ENCODE measurements around the gene NHEJ1. TPM values are rescaled to one million over a fixed set of nuclear protein-coding genes. Genes with fewer than 3 reads are reported as not detected.

NHEJ1 gene
- total RNA-seq, 2 experiments from 2014 or later, result 19.1 to 23.1 TPM

DNA sequence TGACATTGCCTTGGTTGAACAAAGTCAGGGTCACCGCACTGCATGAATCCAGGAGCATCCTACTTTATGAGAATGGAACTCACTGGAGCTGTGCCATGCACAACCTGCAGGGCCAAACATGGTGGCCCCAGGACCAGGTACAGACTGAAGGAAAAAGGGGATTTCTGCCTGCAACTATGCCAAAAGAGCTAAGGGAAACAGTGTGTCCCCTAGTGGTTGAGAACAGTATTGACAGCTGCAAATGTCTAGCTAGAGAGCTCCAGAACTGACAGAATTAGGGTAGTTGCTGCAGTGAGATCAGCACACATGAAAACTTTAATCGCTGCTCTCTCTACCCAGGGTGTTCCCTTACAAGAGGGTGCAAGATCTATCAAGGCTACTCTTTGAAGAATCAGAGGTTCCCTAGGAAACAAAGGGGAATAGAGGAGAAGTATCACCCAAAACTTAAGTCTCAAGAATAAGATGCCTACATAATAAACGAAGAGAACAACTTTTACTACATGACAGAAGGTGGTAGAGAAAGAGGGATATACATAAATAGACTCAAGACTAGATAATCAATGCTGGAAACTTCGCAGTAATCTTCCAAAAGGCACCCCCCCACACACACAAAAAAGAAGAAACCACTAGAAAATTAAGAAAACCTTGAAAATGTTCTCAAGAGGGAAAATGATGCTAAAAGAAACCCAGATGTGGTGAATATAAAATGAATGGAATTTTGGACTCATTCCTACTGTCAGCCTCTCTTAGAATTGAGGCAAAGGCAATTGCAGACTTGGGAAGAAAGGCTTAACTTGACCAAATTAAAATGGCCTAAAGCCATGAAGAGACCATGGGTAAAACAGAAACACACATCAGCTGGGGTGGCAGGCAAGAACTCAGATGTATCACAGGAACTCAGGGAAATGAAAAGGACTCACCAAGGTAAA, 56.2 kb downstream of the NHEJ1 start:
- ChIA-PET CTCF (interaction anchor here (0.6 to 3.0 kb wide), 36 partner anchors 8 to 426 kb away, joined by 3 to 45 read pairs (median 6); no protein-coding TSS in a partner anchor), POLR2A (no interaction called here)
- DNase-seq (peak; percentile 29), ATAC-seq (peak; percentile 58)
- Mint-ChIP-seq H3K9me3 (ENCODE audit: insufficient read depth) (no peaks in the 10 kb centered on the region), H3K27me3 (ENCODE audit: low read depth) (no peaks in the 10 kb centered on the region), H3K36me3 (ENCODE audit: low read depth) (no peaks in the 10 kb centered on the region), H3K4me3 (no peak overlapping the region), H3K4me1 (ENCODE audit: low read depth) (peaks cover 18% of the 10 kb centered on the region), H3K27ac (no peak overlapping the region)

DNA sequence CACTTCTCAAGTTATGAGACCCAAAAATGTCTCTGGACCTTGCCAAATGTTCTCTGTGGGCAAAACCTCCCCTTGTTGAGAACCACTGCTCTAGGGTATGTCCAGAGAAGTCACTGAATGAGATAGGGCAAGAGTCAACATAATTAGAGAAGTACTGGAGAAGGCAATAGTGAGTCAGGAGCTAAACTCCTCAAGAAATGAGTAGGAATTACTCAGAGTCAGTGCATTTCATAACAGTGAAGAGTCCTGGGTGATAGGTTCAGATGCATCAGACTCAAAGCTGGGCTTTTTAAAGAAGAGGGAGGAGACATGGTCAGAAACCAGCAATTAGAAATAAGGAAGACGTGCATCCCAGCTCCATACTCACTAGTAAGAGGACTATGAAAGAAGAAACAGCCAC, 61.3 kb downstream of the NHEJ1 start:
- peaks cover 2% of the 10 kb centered on the region for H3K4me1 Mint-ChIP-seq (ENCODE audit: low read depth)
- no peak overlapping the region for H3K27ac Mint-ChIP-seq
- H3K27me3 Mint-ChIP-seq (ENCODE audit: low read depth), result no peaks in the 10 kb centered on the region
- ChIA-PET POLR2A (no interaction called here), CTCF (interaction anchor here (1.0 to 1.2 kb wide), 2 partner anchors 13 to 31 kb away, joined by 3 read pairs; no protein-coding TSS in a partner anchor)
- no peaks in the 10 kb centered on the region for H3K9me3 Mint-ChIP-seq (ENCODE audit: insufficient read depth)
- ATAC-seq (no peak), DNase-seq (no peak)
- no peaks in the 10 kb centered on the region for H3K36me3 Mint-ChIP-seq (ENCODE audit: low read depth)
- H3K4me3 Mint-ChIP-seq, result no peak overlapping the region

GRCh38 chr2:219095406-219095935, 65.1 kb downstream of the NHEJ1 start:
- CTCF ChIA-PET, result interaction anchor here (0.9 to 2.3 kb wide), 4 partner anchors 8 to 66 kb away, joined by 3 to 10 read pairs (median 4); no protein-coding TSS in a partner anchor
- Mint-ChIP-seq H3K36me3 (ENCODE audit: low read depth) (no peaks in the 10 kb centered on the region), H3K9me3 (ENCODE audit: insufficient read depth) (no peaks in the 10 kb centered on the region), H3K4me1 (ENCODE audit: low read depth) (no peaks in the 10 kb centered on the region), H3K27ac (no peak overlapping the region), H3K4me3 (no peak overlapping the region), H3K27me3 (ENCODE audit: low read depth) (no peaks in the 10 kb centered on the region)
- no peak for DNase-seq
- POLR2A ChIA-PET, result no interaction called here
- ATAC-seq, result no peak

DNA sequence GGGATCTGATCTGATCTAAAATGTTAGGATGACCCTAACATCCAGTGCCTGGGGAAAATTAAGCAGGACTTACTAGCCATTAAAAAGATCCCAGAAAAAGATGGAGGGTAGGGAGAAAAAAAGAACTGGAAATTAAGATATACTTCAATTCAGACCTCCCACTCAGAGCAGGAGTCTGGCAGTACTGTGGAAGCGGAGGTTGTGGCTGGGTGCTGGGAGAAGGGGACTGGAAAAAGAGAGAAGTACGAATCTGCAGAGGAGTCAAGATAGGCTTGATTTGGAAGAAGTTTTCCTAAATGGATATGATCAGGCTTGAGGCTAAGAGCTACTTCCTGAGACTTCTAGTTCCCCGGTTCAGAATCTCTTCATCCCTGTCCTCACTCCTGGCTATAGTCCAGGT, 66.4 kb downstream of the NHEJ1 start:
- Mint-ChIP-seq H3K9me3 (ENCODE audit: insufficient read depth) (no peaks in the 10 kb centered on the region), H3K4me3 (no peak overlapping the region), H3K27ac (no peak overlapping the region), H3K4me1 (ENCODE audit: low read depth) (no peaks in the 10 kb centered on the region), H3K27me3 (ENCODE audit: low read depth) (no peaks in the 10 kb centered on the region), H3K36me3 (ENCODE audit: low read depth) (peaks cover 2% of the 10 kb centered on the region)
- ATAC-seq, result no peak
- POLR2A ChIA-PET, result no interaction called here
- CTCF ChIA-PET, result interaction anchor here (2.3 kb wide), 1 partner anchor 10 kb away, joined by 10 read pairs; no protein-coding TSS in a partner anchor
- DNase-seq, result no peak

DNA sequence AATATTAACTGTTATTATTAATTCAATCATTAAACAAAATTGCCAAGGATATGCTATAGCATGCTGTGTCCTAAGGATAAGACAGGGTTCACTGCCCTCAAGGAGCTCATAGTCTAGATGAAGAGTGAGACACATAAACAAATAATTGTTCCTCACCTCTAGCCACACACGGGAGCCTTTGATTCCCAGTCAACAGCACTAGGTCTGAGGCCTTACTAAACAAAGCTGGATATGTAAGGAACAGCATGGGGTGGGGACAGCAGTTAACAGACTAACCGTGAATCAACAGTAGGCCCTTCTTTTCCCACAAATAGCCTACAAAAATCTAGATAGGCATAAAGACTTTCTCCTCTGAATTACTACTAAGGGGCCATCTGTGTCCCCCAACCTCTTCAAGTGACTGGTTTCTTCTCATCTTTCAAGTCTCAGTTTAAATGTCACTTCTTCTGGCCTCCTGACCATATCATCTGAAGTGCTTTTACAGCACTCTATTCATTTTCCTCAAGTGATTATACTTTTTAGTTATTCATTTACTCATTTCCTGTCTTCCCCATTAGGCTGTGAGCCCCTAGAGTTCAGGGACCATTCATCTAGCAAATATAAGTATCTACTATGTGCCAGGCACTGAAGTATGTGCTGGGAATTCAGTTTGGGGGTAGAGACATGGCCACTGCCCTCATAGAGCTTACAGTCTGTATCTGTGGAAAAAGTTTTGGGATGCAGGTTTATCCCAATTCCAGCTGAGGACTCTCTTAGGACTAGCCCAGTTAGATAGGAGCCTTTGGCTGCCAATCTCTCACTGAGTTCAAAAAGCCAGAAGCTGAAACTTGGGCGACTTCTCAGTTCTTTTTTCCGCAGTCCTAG, 69.9 kb downstream of the NHEJ1 start:
- DNase-seq (no peak), ATAC-seq (no peak)
- peaks cover 2% of the 10 kb centered on the region for H3K36me3 Mint-ChIP-seq (ENCODE audit: low read depth)
- no peak overlapping the region for H3K4me3 Mint-ChIP-seq
- ChIA-PET POLR2A (no interaction called here), CTCF (interaction anchor here (1.1 to 3.2 kb wide), 4 partner anchors 13 to 32 kb away, joined by 3 to 17 read pairs (median 5); no protein-coding TSS in a partner anchor)
- no peaks in the 10 kb centered on the region for H3K27me3 Mint-ChIP-seq (ENCODE audit: low read depth)
- no peak overlapping the region for H3K27ac Mint-ChIP-seq
- H3K4me1 Mint-ChIP-seq (ENCODE audit: low read depth), result peaks cover 7% of the 10 kb centered on the region
- no peaks in the 10 kb centered on the region for H3K9me3 Mint-ChIP-seq (ENCODE audit: insufficient read depth)

DNA sequence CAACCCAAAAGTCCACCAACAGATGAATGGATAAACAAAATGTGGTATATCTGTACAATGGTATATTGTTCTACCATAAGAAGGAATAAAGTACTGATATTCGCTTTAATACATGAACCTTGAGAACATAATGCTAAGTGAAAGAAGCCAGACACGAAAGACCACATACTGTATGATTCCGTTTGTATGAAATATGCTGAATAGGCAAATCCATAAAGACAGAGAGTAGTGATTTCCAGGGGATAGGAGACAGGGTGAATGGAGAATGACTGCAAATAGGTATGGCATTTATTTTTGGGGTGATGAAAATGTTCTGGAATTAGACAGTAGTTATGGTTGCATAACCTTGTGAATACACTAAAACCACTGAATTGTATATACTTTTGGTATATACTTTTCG, 71.3 kb downstream of the NHEJ1 start:
- Mint-ChIP-seq H3K9me3 (ENCODE audit: insufficient read depth) (no peaks in the 10 kb centered on the region), H3K4me1 (ENCODE audit: low read depth) (peaks cover 19% of the 10 kb centered on the region), H3K27me3 (ENCODE audit: low read depth) (no peaks in the 10 kb centered on the region), H3K4me3 (no peak overlapping the region), H3K27ac (no peak overlapping the region), H3K36me3 (ENCODE audit: low read depth) (peaks cover 2% of the 10 kb centered on the region)
- ChIA-PET CTCF (interaction anchor here (1.4 kb wide), 1 partner anchor 15 kb away, joined by 3 read pairs; no protein-coding TSS in a partner anchor), POLR2A (no interaction called here)
- DNase-seq, result no peak
- no peak for ATAC-seq

DNA sequence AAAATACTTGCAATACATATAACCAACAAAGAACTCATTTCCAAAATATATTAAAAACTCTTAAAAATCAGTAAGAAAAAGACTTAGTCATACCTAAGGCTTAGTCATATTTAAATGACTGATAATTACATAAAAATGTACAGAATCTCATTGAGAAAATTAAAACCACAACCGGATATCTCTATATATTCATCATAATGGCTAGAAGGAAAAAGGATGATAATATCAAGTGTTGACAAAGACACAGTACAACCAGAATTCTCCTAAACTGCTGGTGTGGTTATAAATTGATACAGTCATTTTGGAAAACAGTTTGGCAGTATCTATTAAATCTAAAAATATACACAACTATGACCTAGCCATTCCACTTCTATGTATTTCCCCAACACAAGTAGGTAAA, 72.8 kb downstream of the NHEJ1 start:
- no peak overlapping the region for H3K27ac Mint-ChIP-seq
- H3K27me3 Mint-ChIP-seq (ENCODE audit: low read depth), result no peaks in the 10 kb centered on the region
- POLR2A ChIA-PET, result no interaction called here
- no peak overlapping the region for H3K4me3 Mint-ChIP-seq
- CTCF ChIA-PET, result interaction anchor here (1.0 to 1.9 kb wide), 3 partner anchors 14 to 346 kb away, joined by 3 to 9 read pairs (median 3); no protein-coding TSS in a partner anchor
- H3K9me3 Mint-ChIP-seq (ENCODE audit: insufficient read depth), result no peaks in the 10 kb centered on the region
- no peak for DNase-seq
- ATAC-seq, result no peak
- peaks cover 2% of the 10 kb centered on the region for H3K36me3 Mint-ChIP-seq (ENCODE audit: low read depth)
- peaks cover 19% of the 10 kb centered on the region for H3K4me1 Mint-ChIP-seq (ENCODE audit: low read depth)

GRCh38 chr2:219087361-219087760, 73.3 kb downstream of the NHEJ1 start:
- no peak for DNase-seq
- Mint-ChIP-seq H3K4me1 (ENCODE audit: low read depth) (peaks cover 19% of the 10 kb centered on the region), H3K27me3 (ENCODE audit: low read depth) (no peaks in the 10 kb centered on the region), H3K9me3 (ENCODE audit: insufficient read depth) (no peaks in the 10 kb centered on the region), H3K36me3 (ENCODE audit: low read depth) (peaks cover 2% of the 10 kb centered on the region), H3K27ac (no peak overlapping the region), H3K4me3 (no peak overlapping the region)
- POLR2A ChIA-PET, result interaction anchor here (0.6 kb wide), 1 partner anchor 36 kb away, joined by 3 read pairs; no protein-coding TSS in a partner anchor
- CTCF ChIA-PET, result interaction anchor here (1.1 to 1.9 kb wide), 2 partner anchors 16 to 72 kb away, joined by 3 to 9 read pairs; no protein-coding TSS in a partner anchor
- no peak for ATAC-seq

DNA sequence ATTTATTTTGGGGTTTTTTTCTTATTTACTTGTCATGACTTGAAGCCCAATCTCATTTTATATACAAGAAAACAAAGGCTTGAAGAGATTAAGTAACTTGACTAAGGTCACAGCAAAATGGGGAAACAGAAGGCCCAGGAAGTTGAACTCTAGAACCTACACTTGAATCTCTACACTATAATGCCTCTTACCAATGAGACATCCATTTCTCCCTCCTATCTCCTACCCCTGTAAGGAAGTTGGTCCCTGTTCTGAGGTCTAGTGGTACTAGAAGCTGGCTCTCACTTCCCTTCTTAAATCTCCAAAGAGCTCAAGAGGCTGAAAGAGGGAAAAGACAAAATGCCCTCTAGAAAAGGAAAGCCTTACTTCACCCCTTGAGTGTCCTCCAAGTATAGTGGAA, 74.4 kb downstream of the NHEJ1 start:
- no peak for ATAC-seq
- POLR2A ChIA-PET, result interaction anchor here (0.6 kb wide), 1 partner anchor 247 kb away, joined by 3 read pairs; the partner anchor contains the start of gene RESP18
- H3K4me3 Mint-ChIP-seq, result no peak overlapping the region

GRCh38 chr2:219084791-219085190, 75.8 kb downstream of the NHEJ1 start:
- no peak for ATAC-seq
- H3K27me3 Mint-ChIP-seq (ENCODE audit: low read depth), result no peaks in the 10 kb centered on the region
- H3K4me1 Mint-ChIP-seq (ENCODE audit: low read depth), result peaks cover 19% of the 10 kb centered on the region
- no peak overlapping the region for H3K4me3 Mint-ChIP-seq
- H3K9me3 Mint-ChIP-seq (ENCODE audit: insufficient read depth), result no peaks in the 10 kb centered on the region
- peaks cover 2% of the 10 kb centered on the region for H3K36me3 Mint-ChIP-seq (ENCODE audit: low read depth)
- POLR2A ChIA-PET, result no interaction called here
- no peak for DNase-seq
- CTCF ChIA-PET, result interaction anchor here (0.6 to 2.6 kb wide), 9 partner anchors 10 to 210 kb away, joined by 3 to 14 read pairs (median 5); no protein-coding TSS in a partner anchor
- H3K27ac Mint-ChIP-seq, result no peak overlapping the region

More for the DNA sequence above, 74.4 kb downstream of the NHEJ1 start:
- peaks cover 2% of the 10 kb centered on the region for H3K36me3 Mint-ChIP-seq (ENCODE audit: low read depth)
- no peak overlapping the region for H3K27ac Mint-ChIP-seq
- CTCF ChIA-PET, result interaction anchor here (0.5 to 2.6 kb wide), 7 partner anchors 12 to 73 kb away, joined by 3 to 14 read pairs (median 3); no protein-coding TSS in a partner anchor
- H3K9me3 Mint-ChIP-seq (ENCODE audit: insufficient read depth), result no peaks in the 10 kb centered on the region
- H3K27me3 Mint-ChIP-seq (ENCODE audit: low read depth), result no peaks in the 10 kb centered on the region
- DNase-seq, result no peak
- H3K4me1 Mint-ChIP-seq (ENCODE audit: low read depth), result peaks cover 19% of the 10 kb centered on the region

DNA sequence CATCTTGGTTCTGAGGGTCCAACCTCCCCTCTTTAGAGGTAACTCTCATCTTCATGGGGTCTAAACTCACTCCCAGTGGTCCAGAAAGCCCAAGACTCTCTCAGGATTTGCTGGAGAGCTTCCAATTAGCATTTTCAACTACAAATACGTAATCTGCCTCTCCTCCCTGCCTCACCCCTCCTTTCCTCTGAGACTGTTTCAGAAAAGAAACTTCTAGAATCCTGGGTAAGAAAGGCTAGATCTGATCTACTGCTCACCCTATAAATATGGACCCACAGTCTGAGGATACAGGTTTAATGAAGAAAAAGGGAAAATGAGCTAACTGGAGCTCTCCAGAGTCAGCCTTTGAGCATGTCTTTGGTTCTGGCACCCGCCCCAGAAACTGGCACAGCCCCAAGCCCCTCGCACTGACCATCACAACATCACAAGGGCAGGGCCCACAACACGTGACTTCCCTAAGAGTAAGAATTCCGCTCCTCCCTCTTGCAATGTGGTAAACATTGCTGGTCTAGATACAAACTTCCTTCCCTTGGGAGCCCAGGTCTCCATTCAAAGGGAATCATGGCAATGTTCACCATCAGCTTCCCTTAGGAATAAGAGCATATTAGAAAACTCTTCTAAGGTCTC, 78.2 kb downstream of the NHEJ1 start:
- POLR2A ChIA-PET, result no interaction called here
- H3K4me1 Mint-ChIP-seq (ENCODE audit: low read depth), result peaks cover 19% of the 10 kb centered on the region
- H3K27ac Mint-ChIP-seq, result no peak overlapping the region
- ATAC-seq (no peak), DNase-seq (no peak)
- no peaks in the 10 kb centered on the region for H3K9me3 Mint-ChIP-seq (ENCODE audit: insufficient read depth)
- no peak overlapping the region for H3K4me3 Mint-ChIP-seq
- H3K27me3 Mint-ChIP-seq (ENCODE audit: low read depth), result no peaks in the 10 kb centered on the region
- H3K36me3 Mint-ChIP-seq (ENCODE audit: low read depth), result no peaks in the 10 kb centered on the region
- CTCF ChIA-PET, result interaction anchor here (0.9 to 2.1 kb wide), 7 partner anchors 8 to 72 kb away, joined by 3 to 9 read pairs (median 3); no protein-coding TSS in a partner anchor

All from activated CD8-positive, alpha-beta T cell treated with anti-CD3 and anti-CD28 coated beads, Interleukin-2, amount 10 ng/mL, durations not matched to agents 7 days and 5 days (primary cell).